Calu3 (cell line): ENCODE measurements around the gene LHFPL6. TPM values are rescaled to one million over a fixed set of nuclear protein-coding genes. Genes with fewer than 3 reads are reported as not detected.

Experiments
- BruUV-seq: library from RNA; stranded (reverse); fragments of 400-500 nt; replicated peaks from 2 replicates; lab custom pipeline; 2021; lab: Mats Ljungman, UMichigan
- CTCF ChIA-PET: fragments of 300-600 bp; sonication (Branson Sonifier 250); formaldehyde crosslinking; loops from one replicate; lab custom pipeline; 2022; ENCODE audit warnings: antibody characterized with exemption; lab: Charles Lee
- DNase-seq: peaks from one replicate; pipeline ENCODE4 v3.0.0; 2022
- H3K27ac Mint-ChIP-seq: one replicate; pipeline ENCODE4 v1.8.0; 2022; ENCODE audit warnings: mixed read lengths; ENCODE audit not compliant: unreplicated experiment
- H3K27me3 Mint-ChIP-seq: one replicate; pipeline ENCODE4 v1.8.0; 2022; ENCODE audit warnings: mixed read lengths; ENCODE audit not compliant: unreplicated experiment
- H3K36me3 Mint-ChIP-seq: one replicate; pipeline ENCODE4 v1.8.0; 2022; ENCODE audit warnings: mild to moderate bottlenecking, moderate library complexity, mixed read lengths; ENCODE audit not compliant: insufficient read depth, unreplicated experiment
- H3K4me1 Mint-ChIP-seq: one replicate; pipeline ENCODE4 v1.8.0; 2022; ENCODE audit warnings: mild to moderate bottlenecking, low read depth, mixed read lengths; ENCODE audit not compliant: unreplicated experiment
- H3K4me3 Mint-ChIP-seq: one replicate; pipeline ENCODE4 v1.8.0; 2022; ENCODE audit warnings: mild to moderate bottlenecking, low read depth, moderate library complexity, mixed read lengths; ENCODE audit not compliant: unreplicated experiment
- H3K9me3 Mint-ChIP-seq: one replicate; pipeline ENCODE4 v1.8.0; 2022; ENCODE audit warnings: low read depth, mixed read lengths; ENCODE audit not compliant: unreplicated experiment
- CTCF ChIP-seq: fragments of 200-600 bp; IDR thresholded peaks from one replicate; pipeline ENCODE4 v1.8.0; 2022; ENCODE audit warnings: antibody characterized with exemption; ENCODE audit not compliant: unreplicated experiment
- intact Hi-C: fragments of 100-400 bp; cut with micrococcal nuclease; formaldehyde crosslinking; loops from one replicate; pipeline ENCODE4 v1.10.0; 2022; ENCODE audit not compliant: unreplicated experiment
- total RNA-seq: library from RNA; stranded (reverse); gene quantifications from 2 replicates; pipeline ENCODE4 v1.2.3, GENCODE V29; 2022

Gene LHFPL6
- total RNA-seq, 1 experiment from 2014 or later, result not detected

- peaks cover 13% of the 10 kb centered on the region for H3K27me3 Mint-ChIP-seq
Measured at GRCh38 chr13:39422845-39423565, 180.0 kb downstream of the LHFPL6 start.

DNA sequence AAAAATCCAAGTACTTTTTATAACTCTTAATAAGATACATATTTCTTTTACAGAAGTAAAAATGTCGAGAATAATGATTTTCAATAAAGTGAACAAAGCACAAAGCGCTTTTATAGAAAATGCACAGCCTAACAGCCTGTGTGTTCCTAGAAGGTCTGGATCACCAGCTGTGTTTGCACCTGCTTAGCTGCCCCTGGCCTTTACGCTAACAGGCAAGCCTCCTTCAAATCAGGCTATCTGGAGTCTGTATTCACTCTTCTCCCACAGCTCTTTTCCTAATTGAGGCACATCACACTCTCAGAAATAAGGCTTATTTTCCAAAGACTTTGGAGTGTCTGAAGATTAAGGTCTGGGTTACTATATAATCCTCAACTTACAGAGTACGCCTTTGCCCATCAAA is 183.1 kb downstream of the LHFPL6 start:
- no peak for DNase-seq
- no TSS peak for BruUV-seq
- Mint-ChIP-seq H3K4me1 (peaks cover 8% of the 10 kb centered on the region), H3K27me3 (peaks cover 13% of the 10 kb centered on the region), H3K4me3 (no peak overlapping the region), H3K36me3 (no peaks in the 10 kb centered on the region), H3K9me3 (no peaks in the 10 kb centered on the region), H3K27ac (no peak overlapping the region)
- TF ChIP-seq CTCF, result no peak
- CTCF ChIA-PET, result no interaction called here
- intact Hi-C loops, result loop anchor here (5.0 kb wide), 2 partner anchors 192 to 252 kb away; no protein-coding TSS in a partner anchor

More at GRCh38 chr13:39422845-39423565, 180.0 kb downstream of the LHFPL6 start:
- intact Hi-C loops, result no loop called here
- no peak overlapping the region for H3K4me3 Mint-ChIP-seq
- no peaks in the 10 kb centered on the region for H3K4me1 Mint-ChIP-seq
- H3K9me3 Mint-ChIP-seq, result no peaks in the 10 kb centered on the region
- BruUV-seq, result no TSS peak
- H3K36me3 Mint-ChIP-seq, result no peaks in the 10 kb centered on the region
- DNase-seq, result no peak
- CTCF ChIA-PET, result no interaction called here
- no peak overlapping the region for H3K27ac Mint-ChIP-seq
- TF ChIP-seq CTCF, result no peak

DNA sequence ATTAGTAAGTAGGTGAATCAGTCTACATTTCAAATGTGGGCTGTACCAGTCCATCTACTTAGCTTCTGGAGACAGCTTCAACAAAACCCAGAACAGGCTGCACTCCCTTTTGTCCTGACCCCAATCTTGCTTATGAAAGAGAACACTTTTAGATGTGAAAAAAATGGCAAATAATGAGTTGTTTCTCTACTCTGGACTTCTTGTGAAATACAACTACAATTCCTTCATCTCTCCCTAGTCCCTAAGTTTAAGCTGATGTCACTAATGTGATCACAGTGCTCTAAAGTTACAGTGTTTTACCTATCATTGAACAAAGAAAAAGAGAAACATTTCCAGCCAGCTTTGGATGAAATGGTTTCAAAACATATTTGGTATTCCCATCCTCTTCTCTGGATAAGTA is 183.9 kb downstream of the LHFPL6 start:
- H3K4me3 Mint-ChIP-seq, result no peak overlapping the region
- H3K36me3 Mint-ChIP-seq, result no peaks in the 10 kb centered on the region
- CTCF ChIA-PET, result interaction anchor here (0.7 kb wide), 2 partner anchors 22 to 620 kb away, joined by 3 read pairs; no protein-coding TSS in a partner anchor
- intact Hi-C loops, result loop anchor here (5.0 kb wide), 2 partner anchors 193 to 253 kb away; no protein-coding TSS in a partner anchor
- no peak for DNase-seq
- H3K4me1 Mint-ChIP-seq, result peaks cover 8% of the 10 kb centered on the region
- TF ChIP-seq CTCF, result no peak
- peaks cover 13% of the 10 kb centered on the region for H3K27me3 Mint-ChIP-seq
- BruUV-seq, result no TSS peak
- H3K9me3 Mint-ChIP-seq, result no peaks in the 10 kb centered on the region
- H3K27ac Mint-ChIP-seq, result no peak overlapping the region

DNA sequence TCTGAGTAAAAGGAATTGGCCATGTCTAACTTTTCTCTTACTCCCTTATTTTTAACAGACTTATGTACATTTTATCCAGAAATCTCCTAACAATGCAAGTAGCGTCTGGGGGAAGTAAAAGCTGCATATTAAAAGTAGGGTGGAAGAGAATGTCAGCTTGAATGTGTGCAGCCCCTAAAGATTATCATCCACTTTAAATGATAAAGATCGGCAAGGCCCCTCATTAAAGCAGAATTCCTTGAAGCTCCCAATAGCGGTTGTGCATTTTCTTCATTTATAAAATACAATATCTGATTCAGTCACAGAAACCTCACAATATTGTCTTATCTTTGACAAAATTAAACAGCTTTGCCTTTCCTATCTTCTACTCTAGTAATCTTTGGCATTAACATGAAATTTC is 184.6 kb downstream of the LHFPL6 start:
- Mint-ChIP-seq H3K27me3 (peaks cover 13% of the 10 kb centered on the region), H3K9me3 (no peaks in the 10 kb centered on the region), H3K4me3 (no peak overlapping the region), H3K27ac (no peak overlapping the region), H3K4me1 (peaks cover 8% of the 10 kb centered on the region), H3K36me3 (no peaks in the 10 kb centered on the region)
- CTCF ChIA-PET, result interaction anchor here (0.7 kb wide), 1 partner anchor 621 kb away, joined by 3 read pairs; no protein-coding TSS in a partner anchor
- intact Hi-C loops, result loop anchor here (5.0 kb wide), 2 partner anchors 194 to 254 kb away; no protein-coding TSS in a partner anchor
- no peak for TF ChIP-seq CTCF
- BruUV-seq, result no TSS peak
- no peak for DNase-seq
